Measurements from ENCODE around the gene MYEF2. TPM values are rescaled to one million over a fixed set of nuclear protein-coding genes. Genes with fewer than 3 reads are reported as not detected.

The MYEF2 gene
- total and polyA plus RNA-seq, 4 donors = 0.07 to 1.2 (median 0.33) TPM

DNA sequence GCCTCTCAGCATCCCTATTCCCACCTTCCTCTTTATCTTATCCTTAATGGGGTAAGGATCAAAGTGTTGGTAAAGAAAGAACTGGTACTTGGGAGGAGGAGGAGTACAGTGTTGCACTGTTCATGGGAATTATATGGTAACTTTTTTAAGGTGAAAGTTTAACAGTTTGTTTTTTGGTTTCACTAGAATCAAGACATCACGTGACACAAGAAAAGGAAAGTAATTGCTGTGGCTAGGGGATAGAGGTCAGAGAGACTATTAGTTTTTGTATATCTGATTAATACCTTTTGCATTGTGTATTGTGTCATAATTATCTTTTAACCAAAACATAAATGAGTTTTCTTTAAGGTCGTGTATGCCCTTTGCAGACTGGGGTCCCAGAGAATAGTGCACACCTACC lies 80.8 kb downstream of the MYEF2 start:
- Histone ChIP-seq H3K36me3 (ENCODE audit: control insufficient read depth in 4 of 4, insufficient read depth in 3 of 4, low read depth in 1 of 4, low read length in 3 of 4) (no peaks in the 10 kb centered on the region), H3K9ac (ENCODE audit: low read depth in 1 of 2, low read length in 2 of 2) (no peak overlapping the region), H3K27ac (ENCODE audit: low read depth in 1 of 2, low read length in 2 of 2) (no peak overlapping the region), H3K4me1 (ENCODE audit: control insufficient read depth in 4 of 4, insufficient read depth in 4 of 4, low read length in 3 of 4) (no peaks in the 10 kb centered on the region), H3K9me3 (ENCODE audit: control insufficient read depth in 4 of 4, low read length in 3 of 4) (no peaks in the 10 kb centered on the region), H3K4me3 (ENCODE audit: low read depth in 1 of 3, low read length in 3 of 3) (no peak overlapping the region), H3K27me3 (ENCODE audit: control insufficient read depth in 4 of 4, insufficient read depth in 4 of 4, low read length in 3 of 4) (peaks cover 0 to 3% (median 0%) of the 10 kb centered on the region in 4 donors)
- DNase-seq (ENCODE audit: low spot score) = no peak
- 78% methylated on average over 2 of the region's 2 CpGs for WGBS
- TF ChIP-seq RXRA (IDR thresholded peaks at IDR 0.05) (no peak), FOXA2 (IDR thresholded peaks at IDR 0.05) (no peak), NR2F2 (IDR thresholded peaks at IDR 0.05) (no peak), SP1 (IDR thresholded peaks at IDR 0.05) (no peak), GABPA (IDR thresholded peaks at IDR 0.05 in 1 of 2, conservative IDR thresholded peaks at IDR 0.05 in 1 of 2) (no peak), JUND (IDR thresholded peaks at IDR 0.05) (no peak), YY1 (IDR thresholded peaks at IDR 0.05) (no peak), RAD21 (IDR thresholded peaks at IDR 0.05) (no peak), TAF1 (conservative IDR thresholded peaks at IDR 0.05) (no peak), FOXA1 (IDR thresholded peaks at IDR 0.05) (no peak), HNF4A (conservative IDR thresholded peaks at IDR 0.05) (no peak), EGR1 (IDR thresholded peaks at IDR 0.05; ENCODE audit: low read depth in 2 of 2) (no peak), HNF4G (IDR thresholded peaks at IDR 0.05) (no peak)
- TF ChIP-seq, protein P1, sequence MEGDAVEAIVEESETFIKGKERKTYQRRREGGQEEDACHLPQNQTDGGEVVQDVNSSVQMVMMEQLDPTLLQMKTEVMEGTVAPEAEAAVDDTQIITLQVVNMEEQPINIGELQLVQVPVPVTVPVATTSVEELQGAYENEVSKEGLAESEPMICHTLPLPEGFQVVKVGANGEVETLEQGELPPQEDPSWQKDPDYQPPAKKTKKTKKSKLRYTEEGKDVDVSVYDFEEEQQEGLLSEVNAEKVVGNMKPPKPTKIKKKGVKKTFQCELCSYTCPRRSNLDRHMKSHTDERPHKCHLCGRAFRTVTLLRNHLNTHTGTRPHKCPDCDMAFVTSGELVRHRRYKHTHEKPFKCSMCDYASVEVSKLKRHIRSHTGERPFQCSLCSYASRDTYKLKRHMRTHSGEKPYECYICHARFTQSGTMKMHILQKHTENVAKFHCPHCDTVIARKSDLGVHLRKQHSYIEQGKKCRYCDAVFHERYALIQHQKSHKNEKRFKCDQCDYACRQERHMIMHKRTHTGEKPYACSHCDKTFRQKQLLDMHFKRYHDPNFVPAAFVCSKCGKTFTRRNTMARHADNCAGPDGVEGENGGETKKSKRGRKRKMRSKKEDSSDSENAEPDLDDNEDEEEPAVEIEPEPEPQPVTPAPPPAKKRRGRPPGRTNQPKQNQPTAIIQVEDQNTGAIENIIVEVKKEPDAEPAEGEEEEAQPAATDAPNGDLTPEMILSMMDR (IDR thresholded peaks at IDR 0.05; ENCODE audit: low read depth, low read length, missing input control) = no peak
- TF ChIP-seq, protein P2, sequence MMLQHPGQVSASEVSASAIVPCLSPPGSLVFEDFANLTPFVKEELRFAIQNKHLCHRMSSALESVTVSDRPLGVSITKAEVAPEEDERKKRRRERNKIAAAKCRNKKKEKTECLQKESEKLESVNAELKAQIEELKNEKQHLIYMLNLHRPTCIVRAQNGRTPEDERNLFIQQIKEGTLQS (IDR thresholded peaks at IDR 0.05) = no peak
- TF ChIP-seq, protein P3, sequence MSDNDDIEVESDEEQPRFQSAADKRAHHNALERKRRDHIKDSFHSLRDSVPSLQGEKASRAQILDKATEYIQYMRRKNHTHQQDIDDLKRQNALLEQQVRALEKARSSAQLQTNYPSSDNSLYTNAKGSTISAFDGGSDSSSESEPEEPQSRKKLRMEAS (IDR thresholded peaks at IDR 0.05) = no peak
- TF ChIP-seq, protein P4, sequence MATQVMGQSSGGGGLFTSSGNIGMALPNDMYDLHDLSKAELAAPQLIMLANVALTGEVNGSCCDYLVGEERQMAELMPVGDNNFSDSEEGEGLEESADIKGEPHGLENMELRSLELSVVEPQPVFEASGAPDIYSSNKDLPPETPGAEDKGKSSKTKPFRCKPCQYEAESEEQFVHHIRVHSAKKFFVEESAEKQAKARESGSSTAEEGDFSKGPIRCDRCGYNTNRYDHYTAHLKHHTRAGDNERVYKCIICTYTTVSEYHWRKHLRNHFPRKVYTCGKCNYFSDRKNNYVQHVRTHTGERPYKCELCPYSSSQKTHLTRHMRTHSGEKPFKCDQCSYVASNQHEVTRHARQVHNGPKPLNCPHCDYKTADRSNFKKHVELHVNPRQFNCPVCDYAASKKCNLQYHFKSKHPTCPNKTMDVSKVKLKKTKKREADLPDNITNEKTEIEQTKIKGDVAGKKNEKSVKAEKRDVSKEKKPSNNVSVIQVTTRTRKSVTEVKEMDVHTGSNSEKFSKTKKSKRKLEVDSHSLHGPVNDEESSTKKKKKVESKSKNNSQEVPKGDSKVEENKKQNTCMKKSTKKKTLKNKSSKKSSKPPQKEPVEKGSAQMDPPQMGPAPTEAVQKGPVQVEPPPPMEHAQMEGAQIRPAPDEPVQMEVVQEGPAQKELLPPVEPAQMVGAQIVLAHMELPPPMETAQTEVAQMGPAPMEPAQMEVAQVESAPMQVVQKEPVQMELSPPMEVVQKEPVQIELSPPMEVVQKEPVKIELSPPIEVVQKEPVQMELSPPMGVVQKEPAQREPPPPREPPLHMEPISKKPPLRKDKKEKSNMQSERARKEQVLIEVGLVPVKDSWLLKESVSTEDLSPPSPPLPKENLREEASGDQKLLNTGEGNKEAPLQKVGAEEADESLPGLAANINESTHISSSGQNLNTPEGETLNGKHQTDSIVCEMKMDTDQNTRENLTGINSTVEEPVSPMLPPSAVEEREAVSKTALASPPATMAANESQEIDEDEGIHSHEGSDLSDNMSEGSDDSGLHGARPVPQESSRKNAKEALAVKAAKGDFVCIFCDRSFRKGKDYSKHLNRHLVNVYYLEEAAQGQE (IDR thresholded peaks at IDR 0.05) = no peak

DNA sequence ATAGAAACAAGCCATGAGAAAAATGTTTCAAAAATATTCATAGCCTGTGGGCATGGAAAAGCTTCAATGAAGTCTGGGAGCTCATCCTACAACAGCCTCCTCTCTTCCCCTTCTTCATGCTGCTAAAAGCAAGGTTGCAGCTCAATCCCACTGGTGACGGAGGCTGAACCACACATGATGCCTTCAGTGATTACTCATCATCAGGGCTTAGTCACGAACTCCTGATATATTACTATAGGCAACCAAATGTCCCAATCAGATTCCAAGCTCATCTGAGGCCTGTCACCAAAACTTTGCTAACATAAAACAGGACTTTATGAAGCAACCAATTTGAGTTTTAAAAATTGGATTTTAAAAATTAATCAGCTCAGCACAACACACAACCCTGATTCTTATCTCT lies 81.3 kb downstream of the MYEF2 start:
- Histone ChIP-seq H3K4me3 (ENCODE audit: low read depth in 1 of 3, low read length in 3 of 3) (no peak overlapping the region), H3K36me3 (ENCODE audit: control insufficient read depth in 4 of 4, insufficient read depth in 3 of 4, low read depth in 1 of 4, low read length in 3 of 4) (no peaks in the 10 kb centered on the region), H3K27me3 (ENCODE audit: control insufficient read depth in 4 of 4, insufficient read depth in 4 of 4, low read length in 3 of 4) (peaks cover 0 to 3% (median 0%) of the 10 kb centered on the region in 4 donors), H3K9me3 (ENCODE audit: control insufficient read depth in 4 of 4, low read length in 3 of 4) (no peaks in the 10 kb centered on the region), H3K9ac (ENCODE audit: low read depth in 1 of 2, low read length in 2 of 2) (no peak overlapping the region), H3K4me1 (ENCODE audit: control insufficient read depth in 4 of 4, insufficient read depth in 4 of 4, low read length in 3 of 4) (no peaks in the 10 kb centered on the region), H3K27ac (ENCODE audit: low read depth in 1 of 2, low read length in 2 of 2) (no peak overlapping the region)
- 70% methylated on average over 2 of the region's 2 CpGs for WGBS
- no peak for DNase-seq (ENCODE audit: low spot score)
- TF ChIP-seq FOXA2 (IDR thresholded peaks at IDR 0.05) = no peak
- TF ChIP-seq, protein P1 (IDR thresholded peaks at IDR 0.05; ENCODE audit: low read depth, low read length, missing input control) = no peak
- TF ChIP-seq, protein P2 (IDR thresholded peaks at IDR 0.05) = no peak
- no peak for TF ChIP-seq RAD21 (IDR thresholded peaks at IDR 0.05)
- no peak for TF ChIP-seq NR2F2 (IDR thresholded peaks at IDR 0.05)
- TF ChIP-seq FOXA1 (IDR thresholded peaks at IDR 0.05) = no peak
- TF ChIP-seq, protein P5, sequence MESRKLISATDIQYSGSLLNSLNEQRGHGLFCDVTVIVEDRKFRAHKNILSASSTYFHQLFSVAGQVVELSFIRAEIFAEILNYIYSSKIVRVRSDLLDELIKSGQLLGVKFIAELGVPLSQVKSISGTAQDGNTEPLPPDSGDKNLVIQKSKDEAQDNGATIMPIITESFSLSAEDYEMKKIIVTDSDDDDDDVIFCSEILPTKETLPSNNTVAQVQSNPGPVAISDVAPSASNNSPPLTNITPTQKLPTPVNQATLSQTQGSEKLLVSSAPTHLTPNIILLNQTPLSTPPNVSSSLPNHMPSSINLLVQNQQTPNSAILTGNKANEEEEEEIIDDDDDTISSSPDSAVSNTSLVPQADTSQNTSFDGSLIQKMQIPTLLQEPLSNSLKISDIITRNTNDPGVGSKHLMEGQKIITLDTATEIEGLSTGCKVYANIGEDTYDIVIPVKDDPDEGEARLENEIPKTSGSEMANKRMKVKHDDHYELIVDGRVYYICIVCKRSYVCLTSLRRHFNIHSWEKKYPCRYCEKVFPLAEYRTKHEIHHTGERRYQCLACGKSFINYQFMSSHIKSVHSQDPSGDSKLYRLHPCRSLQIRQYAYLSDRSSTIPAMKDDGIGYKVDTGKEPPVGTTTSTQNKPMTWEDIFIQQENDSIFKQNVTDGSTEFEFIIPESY (IDR thresholded peaks at IDR 0.05) = no peak
- TF ChIP-seq SP1 (IDR thresholded peaks at IDR 0.05) = no peak
- TF ChIP-seq TAF1 (conservative IDR thresholded peaks at IDR 0.05) = no peak
- no peak for TF ChIP-seq HNF4A (conservative IDR thresholded peaks at IDR 0.05)
- TF ChIP-seq GABPA (IDR thresholded peaks at IDR 0.05 in 1 of 2, conservative IDR thresholded peaks at IDR 0.05 in 1 of 2) = no peak
- TF ChIP-seq EGR1 (IDR thresholded peaks at IDR 0.05; ENCODE audit: low read depth in 2 of 2) = no peak

Measured in liver (tissue), 9 donors.